ENCODE measurements around the gene CFAP20DC. TPM values are rescaled to one million over a fixed set of nuclear protein-coding genes. Genes with fewer than 3 reads are reported as not detected.
"Not testable (repeated sequence)": the region's sequence is repeated elsewhere in the genome, so short reads cannot be mapped to it uniquely, and the experiment has no call there.

The CFAP20DC gene
- total RNA-seq, 2 experiments from 2014 or later: 1.4 to 1.8 TPM

GRCh38 chr3:58899953-58900298, 149.9 kb downstream of the CFAP20DC start:
- POLR2A ChIA-PET: no interaction called here
- Mint-ChIP-seq H3K4me1 (peaks cover 9% of the 10 kb centered on the region), H3K36me3 (no peaks in the 10 kb centered on the region), H3K4me3 (no peak overlapping the region), H3K27ac (no peak overlapping the region), H3K9me3 (peaks cover 12% of the 10 kb centered on the region), H3K27me3 (peaks cover 5% of the 10 kb centered on the region)
- ATAC-seq (ENCODE audit: low read depth) (no peak), DNase-seq (no peak)

GRCh38 chr3:58899159-58899952, 150.5 kb downstream of the CFAP20DC start:
- POLR2A ChIA-PET: no interaction called here
- H3K4me3 Mint-ChIP-seq: no peak overlapping the region
- H3K27me3 Mint-ChIP-seq: peaks cover 5% of the 10 kb centered on the region
- H3K27ac Mint-ChIP-seq: no peak overlapping the region
- H3K36me3 Mint-ChIP-seq: no peaks in the 10 kb centered on the region
- H3K9me3 Mint-ChIP-seq: peaks cover 12% of the 10 kb centered on the region
- H3K4me1 Mint-ChIP-seq: peaks cover 9% of the 10 kb centered on the region
- no peak for DNase-seq
- ATAC-seq (ENCODE audit: low read depth): peak; percentile 42

GRCh38 chr3:58898513-58898912, 151.3 kb downstream of the CFAP20DC start:
- no peak for ATAC-seq (ENCODE audit: low read depth)
- Mint-ChIP-seq H3K4me3 (no peak overlapping the region), H3K27ac (no peak overlapping the region), H3K4me1 (peaks cover 9% of the 10 kb centered on the region), H3K9me3 (peaks cover 9% of the 10 kb centered on the region), H3K27me3 (peaks cover 5% of the 10 kb centered on the region), H3K36me3 (no peaks in the 10 kb centered on the region)
- DNase-seq: no peak
- POLR2A ChIA-PET: no interaction called here

GRCh38 chr3:58897646-58898045, 152.2 kb downstream of the CFAP20DC start:
- peaks cover 9% of the 10 kb centered on the region for H3K4me1 Mint-ChIP-seq
- no peak overlapping the region for H3K4me3 Mint-ChIP-seq
- no peaks in the 10 kb centered on the region for H3K36me3 Mint-ChIP-seq
- H3K27ac Mint-ChIP-seq: no peak overlapping the region
- peaks cover 8% of the 10 kb centered on the region for H3K9me3 Mint-ChIP-seq
- DNase-seq: no peak
- POLR2A ChIA-PET: no interaction called here
- H3K27me3 Mint-ChIP-seq: peaks cover 5% of the 10 kb centered on the region
- no peak for ATAC-seq (ENCODE audit: low read depth)

GRCh38 chr3:58895678-58896077, 154.1 kb downstream of the CFAP20DC start:
- ATAC-seq (ENCODE audit: low read depth); H3K4me1 Mint-ChIP-seq; H3K9me3 Mint-ChIP-seq; H3K36me3 Mint-ChIP-seq; DNase-seq; H3K4me3 Mint-ChIP-seq; H3K27ac Mint-ChIP-seq; POLR2A ChIA-PET; H3K27me3 Mint-ChIP-seq: not testable (repeated sequence)

- ATAC-seq (ENCODE audit: low read depth); H3K27me3 Mint-ChIP-seq; H3K4me3 Mint-ChIP-seq; H3K4me1 Mint-ChIP-seq; H3K9me3 Mint-ChIP-seq; POLR2A ChIA-PET; DNase-seq; H3K36me3 Mint-ChIP-seq; H3K27ac Mint-ChIP-seq: not testable (repeated sequence)
Measured at GRCh38 chr3:58892526-58892925, 157.3 kb downstream of the CFAP20DC start.

- Mint-ChIP-seq H3K4me3 (no peak overlapping the region), H3K9me3 (peaks cover 2% of the 10 kb centered on the region), H3K36me3 (no peaks in the 10 kb centered on the region), H3K4me1 (no peaks in the 10 kb centered on the region), H3K27ac (no peak overlapping the region), H3K27me3 (no peaks in the 10 kb centered on the region)
- no peak for DNase-seq
- POLR2A ChIA-PET: no interaction called here
- ATAC-seq (ENCODE audit: low read depth): no peak
Measured at GRCh38 chr3:58888087-58888486, 161.7 kb downstream of the CFAP20DC start.

GRCh38 chr3:58884453-58884852, 165.4 kb downstream of the CFAP20DC start:
- Mint-ChIP-seq H3K4me3 (no peak overlapping the region), H3K27ac (no peak overlapping the region), H3K27me3 (no peaks in the 10 kb centered on the region), H3K4me1 (no peaks in the 10 kb centered on the region), H3K9me3 (no peaks in the 10 kb centered on the region), H3K36me3 (no peaks in the 10 kb centered on the region)
- DNase-seq: no peak
- ATAC-seq (ENCODE audit: low read depth): no peak
- POLR2A ChIA-PET: no interaction called here

- Mint-ChIP-seq H3K4me1 (no peaks in the 10 kb centered on the region), H3K27me3 (peaks cover 6% of the 10 kb centered on the region), H3K4me3 (no peak overlapping the region), H3K27ac (no peak overlapping the region), H3K36me3 (no peaks in the 10 kb centered on the region), H3K9me3 (no peaks in the 10 kb centered on the region)
- POLR2A ChIA-PET: no interaction called here
- ATAC-seq (ENCODE audit: low read depth) (no peak), DNase-seq (no peak)
Measured at GRCh38 chr3:58880182-58880581, 169.6 kb downstream of the CFAP20DC start.

GRCh38 chr3:58874795-58875194, 175.0 kb downstream of the CFAP20DC start:
- Mint-ChIP-seq H3K36me3 (no peaks in the 10 kb centered on the region), H3K4me3 (no peak overlapping the region), H3K9me3 (no peaks in the 10 kb centered on the region), H3K27ac (no peak overlapping the region), H3K27me3 (peaks cover 6% of the 10 kb centered on the region), H3K4me1 (peaks cover 5% of the 10 kb centered on the region)
- no peak for DNase-seq
- POLR2A ChIA-PET: no interaction called here
- ATAC-seq (ENCODE audit: low read depth): no peak

- Mint-ChIP-seq H3K36me3 (no peaks in the 10 kb centered on the region), H3K4me3 (no peak overlapping the region), H3K4me1 (peaks cover 5% of the 10 kb centered on the region), H3K27ac (no peak overlapping the region), H3K9me3 (no peaks in the 10 kb centered on the region), H3K27me3 (peaks cover 6% of the 10 kb centered on the region)
- no peak for DNase-seq
- ATAC-seq (ENCODE audit: low read depth): no peak
- POLR2A ChIA-PET: no interaction called here
Measured at GRCh38 chr3:58874248-58874741, 175.5 kb downstream of the CFAP20DC start.

- Mint-ChIP-seq H3K27ac (no peak overlapping the region), H3K4me3 (no peak overlapping the region), H3K36me3 (no peaks in the 10 kb centered on the region), H3K4me1 (no peaks in the 10 kb centered on the region), H3K9me3 (no peaks in the 10 kb centered on the region), H3K27me3 (peaks cover 6% of the 10 kb centered on the region)
- ATAC-seq (ENCODE audit: low read depth) (no peak), DNase-seq (no peak)
- POLR2A ChIA-PET: no interaction called here
Measured at GRCh38 chr3:58868097-58868779, 181.6 kb downstream of the CFAP20DC start.

- ATAC-seq (ENCODE audit: low read depth) (no peak), DNase-seq (no peak)
- Mint-ChIP-seq H3K27ac (no peak overlapping the region), H3K4me1 (no peaks in the 10 kb centered on the region), H3K36me3 (no peaks in the 10 kb centered on the region), H3K4me3 (no peak overlapping the region), H3K27me3 (peaks cover 6% of the 10 kb centered on the region), H3K9me3 (no peaks in the 10 kb centered on the region)
- POLR2A ChIA-PET: no interaction called here
Measured at GRCh38 chr3:58867621-58868020, 182.2 kb downstream of the CFAP20DC start.

- no peak overlapping the region for H3K4me3 Mint-ChIP-seq
- POLR2A ChIA-PET: no interaction called here
- no peak overlapping the region for H3K27ac Mint-ChIP-seq
- no peak for DNase-seq
- H3K36me3 Mint-ChIP-seq: no peaks in the 10 kb centered on the region
- no peaks in the 10 kb centered on the region for H3K9me3 Mint-ChIP-seq
- H3K27me3 Mint-ChIP-seq: peaks cover 6% of the 10 kb centered on the region
- no peaks in the 10 kb centered on the region for H3K4me1 Mint-ChIP-seq
- ATAC-seq (ENCODE audit: low read depth): no peak
Measured at GRCh38 chr3:58866079-58866478, 183.7 kb downstream of the CFAP20DC start.
